ENCODE data around the gene PTPRM.

The PTPRM gene

GRCh38 chr18:8455661-8456614 lies 888.8 kb downstream of the PTPRM start:
- no peak for DNase-seq
